Peyer's patch (tissue), 4 donors: ENCODE results near the gene SCARF1.

Source experiments
- POLR2A ChIP-seq, 2 donors: fragments of 450-650 bp; IDR thresholded peaks; one replicate each; pipeline ENCODE4 v1.5.1; 2017; ENCODE audit warnings: antibody characterized with exemption in 2 of 2, mild to moderate bottlenecking in 2 of 2, moderate library complexity in 2 of 2
- TF ChIP-seq, protein P1 (sequence below), 6 experiments: fragments of 450-650 bp in 4 of 6; fragments of 200-600 bp in 2 of 6; sonication (generic) in 1 of 6; IDR thresholded peaks; one replicate each; pipeline ENCODE4 v1.5.1; 2017 to 2019; ENCODE audit warnings: antibody characterized with exemption in 6 of 6, mild to moderate bottlenecking in 3 of 6, moderate library complexity in 1 of 6

- TF ChIP-seq, protein P1, sequence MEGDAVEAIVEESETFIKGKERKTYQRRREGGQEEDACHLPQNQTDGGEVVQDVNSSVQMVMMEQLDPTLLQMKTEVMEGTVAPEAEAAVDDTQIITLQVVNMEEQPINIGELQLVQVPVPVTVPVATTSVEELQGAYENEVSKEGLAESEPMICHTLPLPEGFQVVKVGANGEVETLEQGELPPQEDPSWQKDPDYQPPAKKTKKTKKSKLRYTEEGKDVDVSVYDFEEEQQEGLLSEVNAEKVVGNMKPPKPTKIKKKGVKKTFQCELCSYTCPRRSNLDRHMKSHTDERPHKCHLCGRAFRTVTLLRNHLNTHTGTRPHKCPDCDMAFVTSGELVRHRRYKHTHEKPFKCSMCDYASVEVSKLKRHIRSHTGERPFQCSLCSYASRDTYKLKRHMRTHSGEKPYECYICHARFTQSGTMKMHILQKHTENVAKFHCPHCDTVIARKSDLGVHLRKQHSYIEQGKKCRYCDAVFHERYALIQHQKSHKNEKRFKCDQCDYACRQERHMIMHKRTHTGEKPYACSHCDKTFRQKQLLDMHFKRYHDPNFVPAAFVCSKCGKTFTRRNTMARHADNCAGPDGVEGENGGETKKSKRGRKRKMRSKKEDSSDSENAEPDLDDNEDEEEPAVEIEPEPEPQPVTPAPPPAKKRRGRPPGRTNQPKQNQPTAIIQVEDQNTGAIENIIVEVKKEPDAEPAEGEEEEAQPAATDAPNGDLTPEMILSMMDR (IDR thresholded peaks at IDR 0.05), result no peak
- TF ChIP-seq POLR2A (IDR thresholded peaks at IDR 0.05), result no peak
Observed at GRCh38 chr17:1641065-1641403, 4.5 kb downstream of the SCARF1 start.
